ENCODE results near the gene SLC35F5.
A peak's percentile ranks its signal among the peaks of the same experiment; 100 is the strongest.
"Not testable (repeated sequence)": the region's sequence is repeated elsewhere in the genome, so short reads cannot be mapped to it uniquely, and the experiment has no call there.

Gene SLC35F5

GRCh38 chr2:113694438-113694837 is 62.0 kb downstream of the SLC35F5 start:
- DNase-seq = no peak

- DNase-seq = peak; percentile 16
Observed at GRCh38 chr2:113692698-113693428, 63.6 kb downstream of the SLC35F5 start.

- not testable (repeated sequence) for DNase-seq
Observed at GRCh38 chr2:113690871-113691270, 65.6 kb downstream of the SLC35F5 start.

- no peak for DNase-seq
Observed at GRCh38 chr2:113686537-113686936, 69.9 kb downstream of the SLC35F5 start.

- no peak for DNase-seq
Observed at GRCh38 chr2:113685471-113685870, 71.0 kb downstream of the SLC35F5 start.

- no peak for DNase-seq
Observed at GRCh38 chr2:113679457-113679856, 77.0 kb downstream of the SLC35F5 start.

GRCh38 chr2:113677330-113677729 is 79.1 kb downstream of the SLC35F5 start:
- no peak for DNase-seq

GRCh38 chr2:113676623-113677266 is 79.7 kb downstream of the SLC35F5 start:
- DNase-seq = no peak

GRCh38 chr2:113675875-113676274 is 80.6 kb downstream of the SLC35F5 start:
- DNase-seq = no peak

GRCh38 chr2:113672326-113672932 is 84.0 kb downstream of the SLC35F5 start:
- DNase-seq = no peak

- DNase-seq = not testable (repeated sequence)
Observed at GRCh38 chr2:113669013-113669412, 87.4 kb downstream of the SLC35F5 start.

- DNase-seq = not testable (repeated sequence)
Observed at GRCh38 chr2:113664761-113665533, 91.5 kb downstream of the SLC35F5 start.

GRCh38 chr2:113663285-113664060 is 93.0 kb downstream of the SLC35F5 start:
- not testable (repeated sequence) for DNase-seq
